Measurements from ENCODE around the gene POLE2.
A peak's percentile ranks its signal among the peaks of the same experiment; 100 is the strongest.

POLE2 gene

GRCh38 chr14:49640540-49641417 lies 47.2 kb downstream of the POLE2 start:
- H3K4me3 ChIP-seq (ENCODE audit: low read length), result no peak overlapping the region
- TF ChIP-seq ZNF274 (IDR thresholded peaks at IDR 0.05; ENCODE audit: low read depth, low read length), result no peak

GRCh38 chr14:49637534-49638078 lies 50.4 kb downstream of the POLE2 start:
- TF ChIP-seq ZNF274 (IDR thresholded peaks at IDR 0.05; ENCODE audit: low read depth, low read length), result no peak

DNA sequence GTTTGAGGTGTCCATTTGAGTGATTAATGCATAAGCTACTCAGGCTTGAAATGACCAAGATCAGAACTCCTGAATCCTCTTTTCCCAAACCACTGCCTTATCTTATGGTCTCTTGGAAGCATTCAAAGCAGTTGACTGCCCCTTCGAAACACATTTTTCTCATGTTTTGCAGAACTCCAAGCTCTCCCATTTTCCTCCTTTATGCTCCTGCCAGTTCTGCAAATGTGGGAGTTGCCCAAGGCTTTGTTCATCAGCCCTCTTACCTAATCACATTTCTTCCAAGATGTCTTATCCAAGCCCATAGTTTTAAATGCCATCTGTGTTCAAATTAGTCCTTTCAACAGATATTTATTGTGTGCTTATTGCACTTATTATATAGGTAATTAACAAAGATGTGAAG lies 51.1 kb downstream of the POLE2 start:
- H3K4me3 ChIP-seq (ENCODE audit: low read length), result no peak overlapping the region

More at GRCh38 chr14:49637534-49638078, 50.4 kb downstream of the POLE2 start:
- no peak overlapping the region for H3K4me3 ChIP-seq (ENCODE audit: low read length)

DNA sequence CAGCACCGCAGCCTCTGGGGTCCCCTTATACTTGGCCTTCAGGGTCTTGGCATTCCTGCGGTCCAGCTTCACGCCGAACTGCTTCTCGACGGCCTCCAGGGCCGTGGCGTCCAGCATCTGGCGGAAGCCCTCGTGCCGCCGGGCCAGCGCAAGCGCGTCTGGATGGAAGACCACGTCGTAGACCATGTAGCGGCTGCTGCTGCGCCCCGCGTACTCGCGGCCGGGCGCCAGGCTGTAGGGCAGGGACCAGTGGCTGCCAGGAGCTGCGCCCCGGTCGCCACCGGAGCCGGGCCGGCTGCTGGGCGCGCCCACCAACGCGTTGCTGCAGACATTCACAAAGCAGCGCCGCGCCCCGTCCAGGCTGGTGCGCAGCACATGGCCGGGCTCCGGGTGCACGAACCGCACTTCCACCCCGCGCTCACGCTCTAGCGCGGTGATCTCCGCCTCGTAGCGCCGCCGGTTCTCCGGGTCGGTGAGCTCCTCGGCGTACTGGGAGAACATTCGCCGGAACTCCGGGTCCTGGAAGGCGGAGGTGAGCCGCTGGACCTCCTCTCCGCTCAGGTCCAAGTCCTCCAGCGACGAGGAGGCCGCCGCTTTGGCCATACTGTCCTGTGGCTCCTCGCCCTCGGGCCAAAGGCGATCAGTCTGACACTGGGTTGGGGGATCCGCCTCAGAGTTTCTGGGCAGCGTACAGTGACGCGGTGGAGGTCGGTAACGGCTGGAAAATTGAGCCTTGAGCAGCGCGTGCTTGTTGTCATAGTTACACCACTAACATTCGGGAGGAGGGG lies 53.3 kb downstream of the POLE2 start, which contains the start of gene DNAAF2:
Gene DNAAF2, minus strand, starts transcription at position 698 of the 788 bp plus-strand sequence. Its CDS starts 95 bp downstream, at position 603.
- peak within 1 kb of the TSS; percentile 80 for H3K4me3 ChIP-seq (ENCODE audit: low read length)
- no peak for TF ChIP-seq ZNF274 (IDR thresholded peaks at IDR 0.05; ENCODE audit: low read depth, low read length)

More for the DNA sequence above, 51.1 kb downstream of the POLE2 start:
- TF ChIP-seq ZNF274 (IDR thresholded peaks at IDR 0.05; ENCODE audit: low read depth, low read length), result no peak

GRCh38 chr14:49633640-49634546 lies 54.1 kb downstream of the POLE2 start:
- peak overlapping the region; percentile 80 for H3K4me3 ChIP-seq (ENCODE audit: low read length)
- no peak for TF ChIP-seq ZNF274 (IDR thresholded peaks at IDR 0.05; ENCODE audit: low read depth, low read length)

DNA sequence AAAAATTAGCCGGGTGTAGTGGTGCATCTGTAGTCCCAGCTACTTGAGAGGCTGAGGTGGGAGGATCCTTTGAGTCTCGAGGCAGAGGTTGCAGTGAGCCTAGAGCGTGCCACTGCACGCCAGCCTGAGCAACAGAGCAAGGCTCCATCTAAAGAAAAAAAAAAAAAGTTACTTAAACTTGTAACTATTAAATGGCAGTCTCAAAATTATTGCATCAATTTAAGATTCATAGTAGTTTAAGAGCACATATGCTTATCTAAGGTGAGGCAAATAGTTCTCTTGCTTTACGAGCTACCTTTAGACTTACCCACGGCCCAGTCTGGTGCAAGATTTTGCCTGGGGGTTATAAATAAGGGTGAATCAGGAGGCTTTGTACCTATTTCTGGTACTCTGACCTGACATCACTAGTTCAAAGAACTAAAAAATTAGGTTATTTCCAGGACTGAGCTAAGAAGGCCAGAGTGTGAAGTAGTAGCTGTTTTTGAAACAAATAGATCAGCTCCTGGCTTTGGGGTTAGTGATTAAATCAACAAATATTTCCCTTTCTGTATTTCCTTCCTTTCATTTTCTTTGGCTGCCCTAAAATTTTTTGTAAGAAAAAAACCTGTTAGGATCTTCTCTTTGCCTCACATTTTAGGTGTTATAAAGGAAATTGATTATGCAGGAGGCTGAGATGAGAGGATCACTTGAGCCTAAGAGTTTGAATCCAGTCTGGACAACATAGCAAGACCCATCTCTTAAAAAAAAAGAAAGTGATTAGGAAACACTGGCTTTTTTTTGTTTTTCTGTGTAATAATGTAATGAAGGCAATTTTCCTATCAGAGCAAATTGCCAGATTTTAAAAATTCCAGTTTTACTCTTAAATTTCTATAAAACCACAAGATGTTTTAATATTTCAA lies 63.8 kb downstream of the POLE2 start:
- TF ChIP-seq ZNF274 (IDR thresholded peaks at IDR 0.05; ENCODE audit: low read depth, low read length), result no peak
- H3K4me3 ChIP-seq (ENCODE audit: low read length), result peak overlapping the region; percentile 66

DNA sequence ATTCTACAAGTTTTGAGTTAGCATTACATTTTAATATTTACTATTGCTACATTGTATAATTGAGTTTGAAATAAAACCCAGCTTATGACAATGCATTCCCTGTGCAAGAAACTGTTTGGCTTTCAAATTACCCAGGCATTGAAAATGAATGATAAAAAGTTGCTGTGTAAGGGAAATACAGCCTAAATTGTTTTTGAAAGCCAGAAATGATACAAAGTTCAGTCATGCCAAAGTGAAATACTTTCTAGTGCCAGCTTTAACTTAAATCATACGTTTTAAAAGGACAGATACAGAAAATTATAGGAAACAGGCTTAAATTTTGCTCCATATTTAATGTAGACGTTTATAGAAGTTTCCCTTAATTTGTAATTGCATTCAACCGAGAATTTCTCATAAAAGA lies 64.6 kb downstream of the POLE2 start:
- TF ChIP-seq ZNF274 (IDR thresholded peaks at IDR 0.05; ENCODE audit: low read depth, low read length), result no peak
- H3K4me3 ChIP-seq (ENCODE audit: low read length), result peak overlapping the region; percentile 66

GRCh38 chr14:49622022-49622607 lies 65.9 kb downstream of the POLE2 start:
- peak overlapping the region; percentile 66 for H3K4me3 ChIP-seq (ENCODE audit: low read length)

GRCh38 chr14:49621114-49621881 lies 66.7 kb downstream of the POLE2 start:
- TF ChIP-seq ZNF274 (IDR thresholded peaks at IDR 0.05; ENCODE audit: low read depth, low read length), result no peak
- peak overlapping the region; percentile 66 for H3K4me3 ChIP-seq (ENCODE audit: low read length)

More at GRCh38 chr14:49622022-49622607, 65.9 kb downstream of the POLE2 start:
- no peak for TF ChIP-seq ZNF274 (IDR thresholded peaks at IDR 0.05; ENCODE audit: low read depth, low read length)

DNA sequence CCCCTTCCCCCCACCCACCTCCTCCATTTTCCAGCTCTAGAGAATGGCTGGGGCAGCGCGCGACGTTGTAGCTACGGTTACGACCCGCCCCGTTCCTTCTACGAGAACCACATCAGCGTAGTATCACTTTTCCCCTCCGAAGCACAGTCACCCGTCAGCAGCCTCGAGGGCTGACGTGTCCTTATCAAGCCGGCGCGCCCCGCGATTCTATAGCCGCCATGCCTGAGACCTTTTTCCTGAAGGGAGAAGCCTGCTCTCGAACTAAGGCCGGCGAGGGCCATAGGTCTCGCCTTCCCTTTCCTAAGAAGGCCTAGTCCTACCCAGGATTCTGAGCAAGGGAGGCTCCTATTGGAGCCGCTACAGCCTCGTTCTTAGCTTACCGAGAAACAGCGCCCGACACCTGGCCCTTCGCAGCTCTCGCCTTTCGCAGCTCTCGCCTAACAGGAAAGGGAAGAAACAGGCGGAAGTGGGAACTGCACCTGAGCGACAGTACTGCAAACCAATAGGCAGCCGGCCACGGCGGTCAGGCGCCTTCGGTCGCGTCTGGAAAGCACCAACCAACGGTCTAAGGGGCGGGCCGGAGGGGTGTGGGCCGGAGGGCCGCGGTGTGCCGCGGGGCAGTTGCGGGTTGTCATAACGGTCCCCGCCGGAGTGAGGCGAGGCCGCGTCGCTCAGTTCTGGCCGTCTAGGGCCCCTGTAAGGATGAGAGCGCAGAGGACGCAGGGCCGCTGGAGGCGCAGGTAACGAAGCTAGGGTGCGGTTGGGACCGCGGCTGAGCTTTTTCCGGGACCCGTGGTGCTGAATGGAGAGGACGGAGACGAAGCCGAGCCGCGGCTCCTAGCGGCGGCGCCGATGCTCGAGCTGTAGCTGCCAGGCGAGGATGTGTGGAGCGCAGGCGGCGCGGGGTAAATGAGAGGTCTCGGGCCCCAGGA lies 67.6 kb downstream of the POLE2 start, which contains the start of the genes MGAT2 and RPL36AL:
Gene MGAT2, plus strand, starts transcription at position 618 of the 932 bp plus-strand sequence. CDS start 470 bp downstream, outside the sequence.
Gene RPL36AL, minus strand, starts transcription at position 445 of the 932 bp plus-strand sequence. CDS start 1,522 bp downstream, outside the sequence.
- TF ChIP-seq ZNF274 (IDR thresholded peaks at IDR 0.05; ENCODE audit: low read depth, low read length), result no peak
- H3K4me3 ChIP-seq (ENCODE audit: low read length), result peak within 1 kb of the TSS; percentile 72
